ENCODE results near the gene IFNA1.
"Not testable (repeated sequence)": the region's sequence is repeated elsewhere in the genome, so short reads cannot be mapped to it uniquely, and the experiment has no call there.

Gene IFNA1

GRCh38 chr9:21415493-21416267, 24.6 kb upstream of the IFNA1 start:
- Histone ChIP-seq H3K4me1 (ENCODE audit: control insufficient read depth, insufficient read depth, low read length) (no peaks in the 10 kb centered on the region), H3K27ac (ENCODE audit: low read depth, low read length) (no peak overlapping the region), H3K9ac (ENCODE audit: low read length) (no peak overlapping the region), H3K27me3 (ENCODE audit: control insufficient read depth, insufficient read depth, low read length) (no peaks in the 10 kb centered on the region), H3K4me3 (ENCODE audit: low read length) (no peak overlapping the region), H3K36me3 (ENCODE audit: control insufficient read depth, insufficient read depth, low read length) (no peaks in the 10 kb centered on the region)

- H3K36me3 ChIP-seq (ENCODE audit: control insufficient read depth, insufficient read depth, low read length): no peaks in the 10 kb centered on the region
- H3K4me1 ChIP-seq (ENCODE audit: control insufficient read depth, insufficient read depth, low read length): no peaks in the 10 kb centered on the region
- no peaks in the 10 kb centered on the region for H3K27me3 ChIP-seq (ENCODE audit: control insufficient read depth, insufficient read depth, low read length)
- no peak overlapping the region for H3K4me3 ChIP-seq (ENCODE audit: low read length)
- H3K9ac ChIP-seq (ENCODE audit: low read length): no peak overlapping the region
- no peak overlapping the region for H3K27ac ChIP-seq (ENCODE audit: low read depth, low read length)
Measured at GRCh38 chr9:21428235-21428634, 12.0 kb upstream of the IFNA1 start.

- Histone ChIP-seq H3K27me3 (ENCODE audit: control insufficient read depth, insufficient read depth, low read length) (no peaks in the 10 kb centered on the region), H3K9ac (ENCODE audit: low read length) (no peak overlapping the region), H3K36me3 (ENCODE audit: control insufficient read depth, insufficient read depth, low read length) (no peaks in the 10 kb centered on the region), H3K27ac (ENCODE audit: low read depth, low read length) (no peak overlapping the region), H3K4me1 (ENCODE audit: control insufficient read depth, insufficient read depth, low read length) (no peaks in the 10 kb centered on the region), H3K4me3 (ENCODE audit: low read length) (no peak overlapping the region)
Measured at GRCh38 chr9:21429191-21429590, 11.0 kb upstream of the IFNA1 start.

GRCh38 chr9:21432672-21433425, 7.4 kb upstream of the IFNA1 start:
- Histone ChIP-seq H3K36me3 (ENCODE audit: control insufficient read depth, insufficient read depth, low read length) (no peaks in the 10 kb centered on the region), H3K27ac (ENCODE audit: low read depth, low read length) (no peak overlapping the region), H3K9ac (ENCODE audit: low read length) (no peak overlapping the region), H3K4me3 (ENCODE audit: low read length) (no peak overlapping the region), H3K4me1 (ENCODE audit: control insufficient read depth, insufficient read depth, low read length) (no peaks in the 10 kb centered on the region), H3K27me3 (ENCODE audit: control insufficient read depth, insufficient read depth, low read length) (no peaks in the 10 kb centered on the region)

- Histone ChIP-seq H3K27ac (ENCODE audit: low read depth, low read length) (no peak overlapping the region), H3K27me3 (ENCODE audit: control insufficient read depth, insufficient read depth, low read length) (no peaks in the 10 kb centered on the region), H3K36me3 (ENCODE audit: control insufficient read depth, insufficient read depth, low read length) (no peaks in the 10 kb centered on the region)
Measured at GRCh38 chr9:21434202-21435014, 5.8 kb upstream of the IFNA1 start.

GRCh38 chr9:21435015-21435383, 5.2 kb upstream of the IFNA1 start:
- not testable (repeated sequence) for H3K4me1 ChIP-seq (ENCODE audit: control insufficient read depth, insufficient read depth, low read length); H3K27ac ChIP-seq (ENCODE audit: low read depth, low read length); H3K4me3 ChIP-seq (ENCODE audit: low read length); H3K36me3 ChIP-seq (ENCODE audit: control insufficient read depth, insufficient read depth, low read length); H3K9ac ChIP-seq (ENCODE audit: low read length); H3K27me3 ChIP-seq (ENCODE audit: control insufficient read depth, insufficient read depth, low read length)

More at GRCh38 chr9:21434202-21435014, 5.8 kb upstream of the IFNA1 start:
- no peak overlapping the region for H3K4me3 ChIP-seq (ENCODE audit: low read length)
- H3K4me1 ChIP-seq (ENCODE audit: control insufficient read depth, insufficient read depth, low read length): no peaks in the 10 kb centered on the region
- H3K9ac ChIP-seq (ENCODE audit: low read length): no peak overlapping the region

- Histone ChIP-seq H3K36me3 (ENCODE audit: control insufficient read depth, insufficient read depth, low read length) (no peaks in the 10 kb centered on the region), H3K4me3 (ENCODE audit: low read length) (no peak overlapping the region), H3K27me3 (ENCODE audit: control insufficient read depth, insufficient read depth, low read length) (no peaks in the 10 kb centered on the region), H3K9ac (ENCODE audit: low read length) (no peak overlapping the region), H3K27ac (ENCODE audit: low read depth, low read length) (no peak overlapping the region), H3K4me1 (ENCODE audit: control insufficient read depth, insufficient read depth, low read length) (peaks cover 12% of the 10 kb centered on the region)
Measured at GRCh38 chr9:21443849-21444625, 3.8 kb downstream of the IFNA1 start.

GRCh38 chr9:21449312-21449711, 9.1 kb downstream of the IFNA1 start:
- not testable (repeated sequence) for H3K4me3 ChIP-seq (ENCODE audit: low read length); H3K27ac ChIP-seq (ENCODE audit: low read depth, low read length); H3K27me3 ChIP-seq (ENCODE audit: control insufficient read depth, insufficient read depth, low read length); H3K9ac ChIP-seq (ENCODE audit: low read length); H3K36me3 ChIP-seq (ENCODE audit: control insufficient read depth, insufficient read depth, low read length)
- peaks cover 12% of the 10 kb centered on the region for H3K4me1 ChIP-seq (ENCODE audit: control insufficient read depth, insufficient read depth, low read length)

GRCh38 chr9:21450733-21451394, 10.6 kb downstream of the IFNA1 start:
- H3K36me3 ChIP-seq (ENCODE audit: control insufficient read depth, insufficient read depth, low read length): no peaks in the 10 kb centered on the region
- H3K9ac ChIP-seq (ENCODE audit: low read length): no peak overlapping the region
- peaks cover 6% of the 10 kb centered on the region for H3K4me1 ChIP-seq (ENCODE audit: control insufficient read depth, insufficient read depth, low read length)
- no peak overlapping the region for H3K4me3 ChIP-seq (ENCODE audit: low read length)
- H3K27me3 ChIP-seq (ENCODE audit: control insufficient read depth, insufficient read depth, low read length): no peaks in the 10 kb centered on the region
- H3K27ac ChIP-seq (ENCODE audit: low read depth, low read length): no peak overlapping the region

- Histone ChIP-seq H3K4me3 (ENCODE audit: low read length) (no peak overlapping the region), H3K4me1 (ENCODE audit: control insufficient read depth, insufficient read depth, low read length) (no peaks in the 10 kb centered on the region), H3K9ac (ENCODE audit: low read length) (no peak overlapping the region), H3K27ac (ENCODE audit: low read depth, low read length) (no peak overlapping the region), H3K36me3 (ENCODE audit: control insufficient read depth, insufficient read depth, low read length) (no peaks in the 10 kb centered on the region), H3K27me3 (ENCODE audit: control insufficient read depth, insufficient read depth, low read length) (no peaks in the 10 kb centered on the region)
Measured at GRCh38 chr9:21452681-21453080, 12.4 kb downstream of the IFNA1 start.

GRCh38 chr9:21454149-21454548, 13.9 kb downstream of the IFNA1 start:
- Histone ChIP-seq H3K4me3 (ENCODE audit: low read length) (no peak overlapping the region), H3K9ac (ENCODE audit: low read length) (no peak overlapping the region), H3K36me3 (ENCODE audit: control insufficient read depth, insufficient read depth, low read length) (no peaks in the 10 kb centered on the region), H3K27ac (ENCODE audit: low read depth, low read length) (no peak overlapping the region), H3K4me1 (ENCODE audit: control insufficient read depth, insufficient read depth, low read length) (no peaks in the 10 kb centered on the region), H3K27me3 (ENCODE audit: control insufficient read depth, insufficient read depth, low read length) (no peaks in the 10 kb centered on the region)
